Myocyte (in vitro differentiated cells): ENCODE results near the gene ZNF483. TPM values are rescaled to one million over a fixed set of nuclear protein-coding genes. Genes with fewer than 3 reads are reported as not detected.
"Not testable (repeated sequence)": the region's sequence is repeated elsewhere in the genome, so short reads cannot be mapped to it uniquely, and the experiment has no call there.

Experiments used
- DNase-seq: peaks from one replicate; pipeline ENCODE4 v3.0.0-alpha.2; 2012; ENCODE audit warnings: low read depth
- polyA plus RNA-seq: library from polyadenylated mRNA; unstranded; fragments of >200 nt; gene quantifications from one replicate; pipeline ENCODE4 v1.2.1, GENCODE V29; 2012; ENCODE audit warnings: missing spikeins
- total RNA-seq: library from RNA; depleted of rRNA; stranded (reverse); fragments of >200 nt; gene quantifications from 2 replicates; pipeline ENCODE4 v1.2.3, GENCODE V29; 2014

Gene ZNF483
- 1.2 TPM in 2 replicates for total RNA-seq
- polyA plus RNA-seq, result 0.61 TPM

DNA sequence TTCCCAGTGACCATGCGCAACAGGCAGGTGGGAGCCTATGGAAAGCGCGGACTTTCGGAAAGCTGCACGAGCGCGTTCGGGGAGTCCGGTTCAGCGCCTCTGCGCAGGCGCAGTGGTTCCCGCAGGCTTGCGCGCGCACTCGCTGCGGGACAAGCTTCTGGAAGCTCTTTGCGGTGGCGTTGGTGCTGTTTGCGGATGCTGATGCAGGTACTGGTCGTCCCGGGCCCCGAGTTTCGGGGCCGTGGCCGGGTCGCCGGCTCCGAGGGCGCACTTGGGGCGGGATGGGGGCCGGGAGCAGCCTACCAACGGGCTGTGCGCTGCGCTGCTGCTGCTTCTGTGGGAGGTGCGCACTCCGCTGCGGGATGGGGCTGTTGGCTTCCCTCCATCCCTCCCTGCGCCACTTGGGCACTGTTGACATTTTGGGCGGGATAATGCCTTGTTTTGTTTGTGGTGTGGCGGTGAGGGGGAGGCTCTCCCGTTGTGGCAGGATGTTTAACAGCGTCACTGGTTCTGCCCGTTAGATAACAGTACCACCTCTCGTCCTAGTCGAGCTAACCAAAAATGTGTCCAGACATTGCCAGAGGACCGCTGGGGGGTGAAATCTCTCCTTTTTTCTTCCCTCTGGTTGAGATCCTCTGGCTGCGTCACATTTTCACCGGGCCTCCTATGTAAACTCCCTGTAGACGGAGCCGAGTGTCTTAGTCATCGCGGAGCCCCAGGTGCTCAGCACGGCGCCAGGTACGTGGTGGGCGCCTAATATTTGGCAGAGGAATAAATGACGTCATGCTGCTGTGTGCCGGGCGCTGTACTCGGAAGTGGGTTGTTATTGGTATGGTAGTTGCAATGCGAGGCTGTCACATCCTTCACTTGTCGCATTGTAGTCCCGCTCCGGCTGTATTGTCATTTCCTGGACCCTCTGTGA, at the start of gene ZNF483:
TSS of gene ZNF483 (plus strand) at position 124 of the 922 bp plus-strand sequence. CDS start 2,217 bp downstream, outside the sequence.
- DNase-seq, result peak; percentile 74

DNA sequence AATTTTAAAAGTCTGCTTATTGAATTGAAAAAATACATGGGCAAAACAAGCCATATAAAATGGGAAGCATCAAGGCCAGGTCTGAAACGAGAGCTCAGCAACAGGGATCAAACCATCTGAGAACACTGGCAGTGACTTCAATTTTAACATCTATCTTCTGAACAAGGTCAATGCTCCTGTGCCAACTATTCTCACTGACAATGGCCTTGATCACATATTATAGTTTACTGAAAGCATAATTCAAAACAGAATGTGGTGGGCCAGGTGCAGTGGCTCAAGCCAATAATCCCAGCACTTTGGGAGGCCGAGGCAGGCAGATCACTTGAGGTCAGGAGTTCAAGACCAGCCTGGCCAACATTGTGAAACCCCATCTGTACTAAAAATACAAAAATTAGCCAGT, 49.8 kb upstream of the ZNF483 start:
- no peak for DNase-seq

DNA sequence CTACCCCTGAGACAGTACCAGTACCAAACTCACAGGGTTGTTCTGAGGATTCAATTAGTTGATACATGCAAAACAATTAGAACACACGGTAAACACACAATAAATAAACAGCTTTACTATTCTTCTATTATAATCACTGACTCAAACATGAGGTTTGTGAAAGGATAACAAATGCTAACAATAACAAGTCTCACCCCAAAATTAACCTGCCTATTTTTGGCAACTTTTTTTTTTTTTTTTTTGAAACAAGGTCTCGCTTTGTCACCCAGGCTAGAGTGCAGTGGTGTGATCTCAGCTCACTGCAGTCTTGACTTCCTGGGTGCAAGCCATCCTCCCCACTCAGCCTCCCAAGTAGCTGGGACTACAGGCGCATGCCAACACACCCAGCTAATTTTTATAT, 47.3 kb upstream of the ZNF483 start:
- no peak for DNase-seq

DNA sequence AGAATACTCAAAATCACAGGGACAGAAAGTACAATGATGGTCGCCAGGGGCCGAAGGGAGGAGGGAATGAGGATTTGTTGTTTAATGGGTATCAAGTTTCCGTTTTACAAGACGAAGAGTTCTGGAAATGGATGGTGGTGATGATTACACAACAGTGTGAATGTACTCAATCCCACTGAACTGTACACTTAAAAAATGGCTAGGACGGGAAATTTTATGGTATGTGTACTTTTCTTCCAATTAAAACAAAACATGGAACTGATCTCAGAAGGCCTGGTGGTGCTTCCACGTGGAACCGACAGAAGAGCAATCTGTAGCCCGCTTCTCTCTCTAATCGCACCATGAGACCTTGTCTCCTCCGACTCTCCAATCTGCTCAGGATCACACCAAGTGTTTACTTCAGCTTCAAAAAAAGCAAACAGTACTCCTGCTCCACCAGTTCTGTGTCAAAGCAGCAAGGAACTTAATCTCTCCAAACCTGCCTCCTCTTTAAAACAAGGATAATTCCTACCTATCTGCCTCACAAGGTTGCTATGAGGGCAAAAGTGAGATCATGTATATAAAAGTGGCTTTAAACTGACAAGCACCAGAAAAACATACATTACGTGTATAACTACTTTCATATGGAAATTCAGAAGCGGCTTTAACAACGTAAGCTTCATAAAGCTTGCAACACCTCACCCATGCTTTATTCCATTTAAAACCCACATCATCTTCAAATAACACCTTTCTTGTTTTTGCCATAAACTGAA, 42.9 kb upstream of the ZNF483 start:
- no peak for DNase-seq

DNA sequence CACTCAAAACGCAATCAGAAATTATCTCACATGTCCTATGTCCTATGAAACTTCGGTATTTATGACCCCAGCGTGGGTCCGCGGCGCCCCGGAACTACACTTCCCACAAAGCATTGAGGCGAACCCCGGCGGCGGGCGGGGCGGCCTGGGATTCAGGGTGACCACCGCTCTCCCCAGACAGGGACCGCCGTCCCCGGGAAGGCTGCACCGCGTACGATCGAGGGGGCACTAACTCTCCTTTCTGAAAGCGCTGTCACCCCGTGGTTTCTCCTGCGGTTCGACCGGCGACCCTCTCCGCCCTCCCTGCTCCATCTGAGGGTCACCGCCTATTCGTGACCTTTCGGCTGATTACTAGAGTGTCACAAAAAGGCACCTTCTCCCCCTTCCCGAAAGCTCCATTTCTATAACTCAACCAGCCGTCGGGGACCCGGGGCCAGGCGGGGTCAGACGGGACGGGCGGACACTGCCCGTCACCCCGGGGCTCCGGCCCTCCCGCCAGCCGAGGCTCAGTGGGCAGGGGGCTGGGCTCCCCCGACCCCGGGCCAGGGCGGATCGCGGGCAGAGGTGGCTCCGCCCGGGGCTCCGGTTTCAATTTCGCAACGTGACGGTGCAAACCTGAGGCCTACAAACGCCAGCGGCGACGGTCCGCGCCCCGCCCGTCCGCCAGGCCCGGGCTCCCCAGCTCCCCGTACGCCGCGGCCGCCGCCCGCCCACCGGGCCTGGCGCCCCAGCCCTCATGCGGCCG, 42.1 kb upstream of the ZNF483 start:
- DNase-seq, result peak; percentile 73

DNA sequence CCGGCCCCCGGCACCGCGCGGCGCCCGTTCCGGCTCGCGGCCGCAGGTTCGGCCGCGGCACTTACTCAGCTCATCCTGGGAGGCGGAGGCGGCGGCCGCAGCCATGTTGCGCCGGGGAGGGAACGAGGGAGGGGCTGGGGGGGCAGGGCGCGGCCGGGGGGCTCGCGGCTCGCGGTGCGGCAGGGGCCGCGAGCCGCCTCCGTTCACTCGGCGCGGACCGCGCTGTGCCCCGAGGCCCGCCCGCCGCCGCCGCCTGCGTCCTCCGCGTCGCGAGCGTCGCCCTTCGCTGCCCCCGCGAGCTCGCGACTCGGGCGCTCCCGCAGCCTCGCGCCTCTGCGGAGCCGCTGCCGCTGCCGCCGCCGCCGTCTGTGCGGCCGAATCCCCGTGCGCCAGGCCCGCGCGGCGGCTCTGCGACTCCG, 41.5 kb upstream of the ZNF483 start:
- peak; percentile 64 for DNase-seq

DNA sequence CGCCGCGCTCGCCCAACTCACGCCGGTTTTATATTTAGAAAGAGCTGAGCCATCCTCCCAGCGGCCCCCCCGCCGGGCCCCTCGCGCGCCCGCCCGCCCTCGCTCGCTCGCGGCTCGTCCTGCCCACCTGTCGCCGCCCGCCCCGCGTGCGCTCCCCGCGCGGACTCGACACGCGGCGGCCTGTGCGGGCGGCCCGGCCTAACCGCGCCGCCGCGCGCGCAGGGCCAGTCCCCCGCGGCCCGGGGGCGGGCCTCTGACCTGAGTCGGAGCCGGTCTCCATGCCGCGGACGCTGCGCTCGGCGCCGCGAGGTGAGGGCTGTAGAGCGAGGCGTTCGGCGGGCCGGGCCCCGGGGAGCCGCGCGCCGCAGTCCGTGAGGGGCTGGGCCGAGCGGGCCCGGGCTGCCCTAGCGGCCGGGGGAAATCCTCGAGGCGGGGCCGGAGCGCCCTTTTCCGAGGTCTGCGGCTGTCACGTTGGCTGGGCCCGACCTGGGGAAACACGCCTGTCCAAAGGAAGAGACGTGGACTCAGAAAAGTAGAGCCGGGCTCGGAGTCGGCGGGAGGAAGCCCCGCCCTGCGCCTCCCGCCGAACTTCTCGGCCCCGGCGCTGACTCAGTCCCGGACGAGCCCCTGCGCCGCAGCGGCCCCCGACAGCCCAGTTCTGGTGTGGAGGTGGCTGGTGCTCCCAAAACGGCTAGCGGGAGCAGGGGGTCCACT, 41.0 kb upstream of the ZNF483 start, which contains the start of gene ECPAS:
TSS of gene ECPAS (minus strand) at position 526 of the 714 bp plus-strand sequence. CDS start 11,465 bp downstream, outside the sequence.
- peak; percentile 83 for DNase-seq

DNA sequence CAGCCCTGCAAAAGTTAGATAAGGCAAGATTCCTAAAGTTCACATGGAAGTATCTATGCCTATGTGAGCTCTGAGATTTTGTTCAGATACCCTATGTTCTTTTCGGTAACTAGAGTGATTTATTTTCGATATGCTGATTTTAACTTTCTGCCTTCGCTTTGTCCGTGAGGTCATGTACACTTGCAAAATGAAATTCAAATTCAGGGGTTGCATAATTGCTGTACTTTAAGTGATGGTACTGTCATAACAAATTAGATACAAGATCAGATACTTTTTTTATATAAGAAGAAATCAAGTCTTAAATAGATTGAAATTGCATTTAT, 40.4 kb upstream of the ZNF483 start:
- no peak for DNase-seq

DNA sequence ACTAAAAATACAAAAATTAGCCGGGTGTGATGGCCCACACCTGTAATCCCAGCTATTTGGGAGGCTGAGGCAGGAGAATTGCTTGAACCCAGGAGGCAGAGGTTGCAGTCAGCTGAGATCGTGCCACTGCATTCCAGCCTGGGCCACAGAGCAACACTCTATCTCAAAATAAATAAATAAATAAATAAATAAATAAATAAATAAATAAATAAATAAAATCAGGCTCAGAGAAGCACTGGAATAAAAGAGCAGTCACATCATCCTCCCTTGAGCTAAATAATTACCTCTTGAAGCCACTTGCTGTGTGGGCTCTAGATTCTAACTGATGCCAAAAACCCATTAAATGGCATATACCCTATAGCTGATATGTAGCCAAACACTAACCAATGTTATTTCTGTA, 27.8 kb upstream of the ZNF483 start:
- not testable (repeated sequence) for DNase-seq

DNA sequence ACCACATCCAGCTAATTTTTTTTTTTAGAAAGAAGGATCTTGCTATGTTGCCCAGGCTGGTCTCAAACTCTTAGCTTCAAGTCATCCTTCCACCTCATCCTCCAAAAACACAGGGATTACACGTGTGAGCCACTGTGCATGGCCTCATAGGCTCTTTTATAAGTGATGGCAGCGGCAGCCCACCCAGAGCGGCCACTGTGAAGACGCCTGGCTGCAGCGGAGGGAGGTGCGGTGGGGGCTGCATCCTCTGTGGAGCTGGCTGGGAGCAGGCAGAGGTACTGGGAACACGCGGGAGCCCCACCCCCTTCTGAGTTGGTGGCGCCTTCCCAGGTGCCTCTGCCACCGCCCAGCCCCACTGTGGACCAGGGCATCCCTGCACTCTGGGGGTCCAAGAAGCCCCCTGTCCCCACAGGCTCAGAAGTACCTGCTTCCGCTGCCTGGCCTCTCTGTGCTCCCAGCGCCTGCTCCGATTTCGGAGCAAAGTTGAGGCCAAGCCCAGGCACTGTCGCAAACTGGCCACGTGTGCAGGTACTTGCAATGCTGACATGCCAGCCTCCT, 23.9 kb upstream of the ZNF483 start:
- DNase-seq, result no peak

DNA sequence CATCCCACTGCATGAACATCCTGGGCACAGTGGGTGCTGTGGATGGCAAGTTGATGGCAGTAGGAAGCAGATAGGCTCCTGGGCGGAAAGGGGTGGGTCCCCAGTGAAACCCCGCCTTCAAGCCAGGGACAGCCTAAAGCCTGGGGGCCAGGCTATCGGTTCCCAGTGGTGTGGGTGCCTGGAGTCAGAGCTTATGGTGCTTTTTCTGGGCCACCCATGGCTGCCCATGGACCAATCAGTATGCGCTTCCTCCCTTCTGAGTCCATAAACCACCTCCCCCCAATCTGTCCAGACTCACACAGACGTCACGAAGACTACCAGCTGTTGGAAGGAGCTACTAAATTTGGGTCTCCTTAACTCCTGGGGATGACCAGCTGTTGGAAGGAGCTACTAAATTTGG, 23.3 kb upstream of the ZNF483 start:
- peak; percentile 68 for DNase-seq

DNA sequence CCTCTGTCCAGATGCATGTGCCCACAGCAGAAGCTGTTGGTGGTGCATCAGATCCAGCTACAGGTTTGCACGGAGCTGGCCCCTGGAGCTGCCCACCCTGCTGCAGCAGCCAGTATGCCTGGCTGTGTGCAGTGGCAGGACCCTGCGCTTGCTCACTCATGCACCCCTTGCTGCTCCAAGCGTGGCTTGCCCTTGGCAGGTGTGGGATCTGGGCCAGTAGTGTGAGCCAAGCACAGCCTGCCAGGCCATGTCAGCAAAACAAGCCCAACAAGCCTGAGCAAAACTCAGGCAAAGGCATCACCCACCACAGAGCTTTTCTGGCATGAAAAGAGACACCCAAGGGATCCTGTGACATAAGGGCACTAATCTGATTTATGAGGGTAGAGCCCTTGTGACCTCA, 22.5 kb upstream of the ZNF483 start:
- peak; percentile 28 for DNase-seq

DNA sequence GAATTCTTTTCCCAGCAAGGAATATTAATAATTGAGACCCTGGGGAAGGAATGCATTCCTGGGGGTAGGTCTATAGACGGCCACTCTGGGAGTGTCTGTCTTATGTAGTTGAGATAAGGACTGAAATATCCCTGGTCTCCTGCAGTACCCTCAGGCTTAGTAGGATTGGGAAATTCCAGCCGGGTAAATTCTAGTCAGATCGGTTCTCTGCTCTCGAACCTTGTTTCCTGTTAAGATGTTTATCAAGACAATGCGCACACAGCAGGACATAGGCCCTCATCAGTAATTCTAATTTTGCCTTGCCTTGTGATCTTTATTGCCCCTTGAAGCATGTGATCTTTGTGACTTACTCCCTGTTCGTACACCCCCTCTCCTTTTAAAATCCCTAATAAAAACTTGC, 13.4 kb upstream of the ZNF483 start:
- DNase-seq, result not testable (repeated sequence)

DNA sequence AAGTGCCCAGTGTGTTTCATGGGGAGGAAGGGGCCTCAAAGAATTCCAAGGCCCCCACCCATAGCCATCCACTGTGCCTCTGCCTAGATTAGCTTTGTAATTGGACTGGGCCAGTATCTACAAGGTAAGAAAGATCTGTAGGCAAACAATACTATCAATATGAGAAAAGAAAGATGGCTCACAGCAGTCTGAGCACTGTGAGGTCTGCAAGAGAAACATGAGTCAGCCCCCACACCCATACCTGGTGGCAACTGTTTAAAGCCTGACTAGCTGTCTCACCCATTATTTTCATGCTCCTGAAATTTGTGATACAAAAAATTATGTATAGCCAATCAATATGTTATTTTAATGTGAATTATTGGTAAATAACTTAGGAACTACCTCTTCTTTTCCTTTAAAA, 10.0 kb upstream of the ZNF483 start:
- no peak for DNase-seq

DNA sequence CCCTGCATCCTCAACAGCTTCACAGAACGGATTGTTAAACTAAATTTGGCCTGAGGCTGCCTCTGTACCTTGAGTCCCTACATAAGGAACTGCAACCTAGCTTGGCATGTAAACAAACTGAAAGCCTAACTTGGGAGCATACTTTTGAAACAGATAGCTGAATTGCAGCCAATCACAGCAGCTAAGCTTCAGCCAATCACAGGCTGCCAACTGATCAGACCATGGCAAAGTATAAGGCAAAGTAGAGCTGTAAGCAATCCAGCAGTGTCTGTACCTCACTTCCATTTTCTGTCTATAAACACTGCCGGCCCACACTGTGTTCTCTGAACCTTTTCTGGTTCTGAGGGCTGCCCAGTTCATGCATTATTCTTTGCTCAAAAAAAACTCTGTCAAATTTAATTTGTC, 8.9 kb upstream of the ZNF483 start:
- DNase-seq, result no peak

DNA sequence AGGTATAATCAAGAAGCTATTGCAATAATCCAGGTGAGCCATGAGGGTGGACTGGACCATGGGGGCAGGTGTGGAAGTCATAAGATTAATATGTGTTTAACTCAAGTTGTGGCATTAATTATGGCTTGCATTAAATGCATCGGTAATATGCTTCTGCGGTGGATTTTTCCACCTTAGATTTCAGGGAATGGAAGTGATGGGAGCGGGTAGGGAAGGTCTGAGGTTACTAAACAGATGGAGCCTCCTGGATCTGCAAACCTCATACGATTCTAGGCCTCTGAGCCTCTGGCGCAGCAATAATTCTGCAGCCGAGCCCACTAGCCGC, 286 bp upstream of the ZNF483 start:
- no peak for DNase-seq

DNA sequence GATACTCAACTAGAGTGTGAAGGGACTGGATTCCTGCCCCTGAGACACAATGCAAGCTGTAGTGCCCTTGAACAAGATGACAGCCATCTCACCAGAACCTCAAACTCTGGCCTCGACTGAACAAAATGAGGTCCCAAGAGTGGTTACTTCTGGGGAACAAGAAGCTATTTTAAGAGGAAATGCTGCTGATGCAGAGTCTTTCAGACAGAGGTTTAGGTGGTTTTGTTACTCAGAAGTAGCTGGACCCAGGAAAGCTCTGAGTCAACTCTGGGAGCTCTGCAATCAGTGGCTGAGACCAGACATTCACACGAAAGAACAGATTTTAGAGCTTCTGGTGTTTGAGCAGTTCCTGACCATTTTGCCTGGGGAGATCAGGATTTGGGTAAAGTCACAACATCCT, 2.4 kb downstream of the ZNF483 start:
- DNase-seq, result no peak

DNA sequence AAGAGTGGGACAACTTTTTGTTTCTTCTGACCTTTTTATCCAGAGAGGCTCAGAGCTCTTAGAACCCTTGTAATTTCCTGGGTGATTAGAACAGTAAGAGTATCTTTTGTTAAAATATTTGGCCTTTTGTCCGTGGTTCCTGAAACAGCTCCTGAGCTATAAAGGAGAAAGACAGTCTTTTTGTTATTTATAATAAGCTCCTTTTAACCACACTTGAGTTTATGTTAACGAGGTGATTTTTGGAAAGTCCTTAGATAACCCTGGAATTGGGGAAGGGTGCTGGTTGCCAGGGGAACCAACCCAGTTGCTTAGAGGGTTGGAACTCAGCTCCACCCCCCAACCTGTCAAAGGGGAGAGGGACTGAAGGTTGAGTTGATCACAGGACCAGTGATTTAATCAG, 4.8 kb downstream of the ZNF483 start:
- no peak for DNase-seq

DNA sequence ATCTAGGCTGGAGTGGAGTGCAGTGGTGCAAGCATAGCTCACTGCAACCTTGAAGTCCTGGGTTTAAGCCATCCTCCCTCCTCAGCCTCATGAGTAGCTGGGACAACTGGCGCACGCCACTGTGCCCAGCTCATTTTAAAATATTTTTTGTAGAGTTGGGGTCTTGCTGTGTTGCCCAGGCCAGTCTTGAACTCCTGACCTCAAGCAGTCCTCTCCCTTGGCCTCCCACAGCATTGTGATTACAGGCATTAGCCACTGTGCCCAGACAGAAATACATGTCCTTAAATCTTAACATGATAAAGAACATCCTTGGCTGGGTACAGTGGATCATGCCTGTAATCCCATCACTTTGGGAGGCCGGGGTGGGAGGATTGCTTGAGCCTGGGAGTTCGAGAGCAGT, 6.7 kb downstream of the ZNF483 start:
- DNase-seq, result no peak

DNA sequence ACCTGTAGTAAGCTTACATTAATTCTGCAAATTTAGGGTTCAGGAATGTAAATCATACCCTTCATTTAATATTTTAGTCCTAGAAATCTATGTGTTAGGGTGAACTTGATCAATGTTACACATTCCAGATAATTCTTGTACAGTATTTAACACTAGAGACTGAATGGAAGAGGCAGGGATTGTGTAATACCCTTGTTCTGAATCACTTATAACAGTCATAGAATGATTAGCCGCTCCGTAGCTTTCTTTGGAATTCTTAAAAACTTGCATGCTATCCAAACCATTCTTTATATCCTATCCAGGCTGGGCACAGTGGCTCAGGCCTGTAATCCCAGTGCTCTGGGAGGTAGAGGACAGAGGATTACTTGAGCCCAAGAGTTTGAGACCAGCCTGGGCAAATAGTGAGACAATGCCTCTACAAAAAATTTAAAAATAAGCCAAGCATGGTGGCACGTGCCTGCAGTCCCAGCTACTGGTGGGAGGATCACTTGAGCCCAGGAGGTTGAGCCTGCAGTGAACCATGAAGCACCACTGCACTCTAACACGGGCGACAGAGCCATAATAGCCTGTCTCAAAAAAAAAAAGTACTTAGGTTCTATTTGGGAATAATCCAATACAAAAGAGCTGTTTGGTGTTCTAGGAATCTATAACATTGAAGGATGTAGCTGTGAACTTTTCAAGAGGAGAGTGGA, 8.3 kb downstream of the ZNF483 start:
- DNase-seq, result no peak
